H9 (cell line): ENCODE data around the gene CMTM7. TPM values are rescaled to one million over a fixed set of nuclear protein-coding genes. Genes with fewer than 3 reads are reported as not detected.

Source experiments
- DNase-seq: peaks from one replicate; pipeline ENCODE4 v3.0.0-alpha.2; 2017
- H2AFZ ChIP-seq: one replicate; pipeline ENCODE4 v1.6.1; 2013; ENCODE audit warnings: mild to moderate bottlenecking, low read length, control low read depth, moderate library complexity
- H2AK5ac ChIP-seq: 2 replicates; pipeline ENCODE4 v1.6.1; 2013; ENCODE audit warnings: low read length, control low read depth, mixed read lengths; ENCODE audit not compliant: insufficient read length
- H2BK120ac ChIP-seq: one replicate; pipeline ENCODE4 v1.6.1; 2013; ENCODE audit warnings: low read depth, mild to moderate bottlenecking, low read length, control low read depth, inconsistent platforms; ENCODE audit not compliant: poor library complexity, severe bottlenecking
- H2BK12ac ChIP-seq: 2 replicates; pipeline ENCODE4 v1.6.1; 2013; ENCODE audit warnings: low read length, control low read depth, mixed read lengths, low read depth; ENCODE audit not compliant: insufficient read length
- H2BK15ac ChIP-seq: 2 replicates; pipeline ENCODE4 v1.6.1; 2013; ENCODE audit warnings: low read depth, low read length, control low read depth
- H2BK20ac ChIP-seq: one replicate; pipeline ENCODE4 v1.6.1; 2013; ENCODE audit warnings: low read depth, mild to moderate bottlenecking, low read length, control low read depth, inconsistent platforms; ENCODE audit not compliant: poor library complexity, severe bottlenecking
- H2BK5ac ChIP-seq: 2 replicates; pipeline ENCODE4 v1.6.1; 2013; ENCODE audit warnings: low read length, control low read depth, mixed read lengths; ENCODE audit not compliant: insufficient read length
- H3K14ac ChIP-seq: 2 replicates; pipeline ENCODE4 v1.6.1; 2013; ENCODE audit warnings: low read length, control low read depth; ENCODE audit not compliant: insufficient read depth
- H3K18ac ChIP-seq: 2 replicates; pipeline ENCODE4 v1.6.1; 2013; ENCODE audit warnings: low read depth, mild to moderate bottlenecking, mixed read lengths, low read length, control low read depth; ENCODE audit not compliant: insufficient read length
- H3K23ac ChIP-seq: 2 replicates; pipeline ENCODE4 v1.6.1; 2013; ENCODE audit warnings: low read length, control low read depth, mixed read lengths, low read depth; ENCODE audit not compliant: insufficient read length
- H3K23me2 ChIP-seq: 2 replicates; pipeline ENCODE4 v1.6.1; 2013; ENCODE audit warnings: low read depth, mild to moderate bottlenecking, mixed read lengths, low read length, control low read depth; ENCODE audit not compliant: insufficient read length, poor library complexity, severe bottlenecking
- H3K27ac ChIP-seq: 2 replicates; pipeline ENCODE4 v1.5.1; 2013; ENCODE audit warnings: low read length, control low read depth, mixed read lengths, low read depth; ENCODE audit not compliant: insufficient read length
- H3K27me3 ChIP-seq: 2 replicates; pipeline ENCODE4 v1.6.1; 2013; ENCODE audit warnings: low read length, control low read depth, inconsistent platforms; ENCODE audit not compliant: insufficient read depth
- H3K4ac ChIP-seq: 2 replicates; pipeline ENCODE4 v1.6.1; 2013; ENCODE audit warnings: low read depth, mild to moderate bottlenecking, control low read depth, inconsistent platforms, low read length, moderate library complexity
- H3K4me1 ChIP-seq: 2 replicates; pipeline ENCODE4 v1.6.1; 2013; ENCODE audit warnings: low read length, control low read depth, inconsistent platforms; ENCODE audit not compliant: insufficient read depth
- H3K4me2 ChIP-seq: 2 replicates; pipeline ENCODE4 v1.6.1; 2013; ENCODE audit warnings: low read length, control low read depth, mixed read lengths; ENCODE audit not compliant: insufficient read length, insufficient read depth
- H3K56ac ChIP-seq: 2 replicates; pipeline ENCODE4 v1.6.1; 2013; ENCODE audit warnings: low read depth, mild to moderate bottlenecking, mixed read lengths, low read length, control low read depth; ENCODE audit not compliant: insufficient read length
- H3K79me1 ChIP-seq: 2 replicates; pipeline ENCODE4 v1.6.1; 2013; ENCODE audit warnings: low read depth, mild to moderate bottlenecking, moderate library complexity, low read length, control low read depth, inconsistent platforms; ENCODE audit not compliant: insufficient read depth, poor library complexity, severe bottlenecking
- H3K79me2 ChIP-seq: 2 replicates; pipeline ENCODE4 v1.6.1; 2013; ENCODE audit warnings: low read length, control low read depth, inconsistent platforms; ENCODE audit not compliant: insufficient read depth
- H3K9ac ChIP-seq: 2 replicates; pipeline ENCODE4 v1.6.1; 2013; ENCODE audit warnings: low read length, control low read depth, mixed read lengths; ENCODE audit not compliant: insufficient read length; ENCODE audit errors: extremely low read depth
- H3K9me3 ChIP-seq: one replicate; pipeline ENCODE4 v1.6.1; 2013; ENCODE audit warnings: low read depth, low read length, inconsistent platforms; ENCODE audit not compliant: control insufficient read depth
- H3T11ph ChIP-seq: one replicate; pipeline ENCODE4 v1.6.1; 2013; ENCODE audit warnings: mild to moderate bottlenecking, low read length, control low read depth, inconsistent platforms
- H4K20me1 ChIP-seq: one replicate; pipeline ENCODE4 v1.6.1; 2013; ENCODE audit not compliant: control insufficient read depth, insufficient read length, insufficient read depth
- H4K5ac ChIP-seq: 2 replicates; pipeline ENCODE4 v1.6.1; 2013; ENCODE audit warnings: low read depth, mild to moderate bottlenecking, mixed read lengths, low read length, control low read depth; ENCODE audit not compliant: insufficient read length
- H4K8ac ChIP-seq: replicated peaks from 2 replicates; pipeline ENCODE4 v1.6.1; 2013; ENCODE audit warnings: low read length, control low read depth, mixed read lengths, low read depth; ENCODE audit not compliant: insufficient read length
- H4K91ac ChIP-seq: 2 replicates; pipeline ENCODE4 v1.6.1; 2013; ENCODE audit warnings: low read depth, mild to moderate bottlenecking, moderate library complexity, mixed read lengths, low read length, control low read depth; ENCODE audit not compliant: insufficient read length
- H3K27ac Mint-ChIP-seq, 3 experiments: 2 replicates in 2 of 3; 3 replicates in 1 of 3; pipeline ENCODE4 v1.8.0; 2020 to 2021; ENCODE audit warnings: mixed read lengths in 3 of 3, mild to moderate bottlenecking in 1 of 3, moderate library complexity in 1 of 3
- H3K27me3 Mint-ChIP-seq: 2 replicates; pipeline ENCODE4 v1.8.0; 2021; ENCODE audit warnings: low read depth, mild to moderate bottlenecking, moderate library complexity, mixed read lengths
- H3K36me3 Mint-ChIP-seq, 3 experiments: 2 replicates in 2 of 3; 3 replicates in 1 of 3; pipeline ENCODE4 v1.8.0; 2020 to 2021; ENCODE audit warnings: low read depth in 3 of 3, mixed read lengths in 3 of 3; ENCODE audit not compliant: insufficient read depth in 1 of 3
- H3K4me1 Mint-ChIP-seq, 2 experiments: 2 replicates each; pipeline ENCODE4 v1.8.0; 2020; ENCODE audit warnings: mixed read lengths in 2 of 2
- H3K4me3 Mint-ChIP-seq, 2 experiments: 2 replicates in 1 of 2; 3 replicates in 1 of 2; pipeline ENCODE4 v1.8.0; 2020 to 2021; ENCODE audit warnings: mild to moderate bottlenecking in 2 of 2, mixed read lengths in 2 of 2, moderate library complexity in 1 of 2
- H3K9me3 Mint-ChIP-seq, 2 experiments: 2 replicates in 1 of 2; 3 replicates in 1 of 2; pipeline ENCODE4 v1.8.0; 2020; ENCODE audit warnings: mild to moderate bottlenecking in 2 of 2, mixed read lengths in 2 of 2, moderate library complexity in 1 of 2
- CTCF ChIP-seq: fragments of 200-600 bp; sonication (generic); conservative IDR thresholded peaks from 3 replicates; pipeline ENCODE4 v1.8.0; 2021; ENCODE audit warnings: antibody characterized with exemption, mild to moderate bottlenecking
- WGBS: extraction: QIAGEN DNeasy Blood & Tissue Kit; methylation state at CpG from one replicate; pipeline ENCODE4 v1.1.7; 2013; ENCODE audit warnings: missing lambda C conversion rate, low lambda C conversion rate, mixed read lengths; ENCODE audit not compliant: insufficient read length; ENCODE audit errors: extremely low coverage; 5-methylcytosine and 5-hydroxymethylcytosine counted together
- total RNA-seq: library from RNA; stranded (reverse); gene quantifications from 2 replicates; pipeline ENCODE4 v1.2.1, GENCODE V29; 2021

CMTM7 gene
- total RNA-seq, 1 experiment from 2014 or later, result 23.9 TPM

- Histone ChIP-seq H4K5ac (no peak overlapping the region), H4K91ac (no peak overlapping the region), H2BK20ac (no peak overlapping the region), H3K9ac (no peak overlapping the region), H3K27me3 (no peaks in the 10 kb centered on the region), H3K18ac (peak overlapping the region; percentile 71), H3K23ac (no peak overlapping the region), H2AFZ (no peak overlapping the region), H2BK5ac (no peak overlapping the region), H4K8ac (no peak overlapping the region), H3T11ph (no peak overlapping the region), H3K9me3 (no peaks in the 10 kb centered on the region), H2BK12ac (no peak overlapping the region), H3K79me2 (peaks cover 2% of the 10 kb centered on the region; the same call in 1 of the 2 replicates), H3K4me1 (peaks cover 2% of the 10 kb centered on the region; the same call in 1 of the 2 replicates), H3K56ac (no peak overlapping the region), H2BK120ac (no peak overlapping the region), H3K14ac (peak overlapping the region; percentile 80), H3K23me2 (no peaks in the 10 kb centered on the region), H2BK15ac (no peak overlapping the region), H3K4ac (no peak overlapping the region), H4K20me1 (no peaks in the 10 kb centered on the region), H3K27ac (no peak overlapping the region), H3K4me2 (peak overlapping the region; percentile 53), H3K79me1 (peaks cover 2% of the 10 kb centered on the region), H2AK5ac (no peak overlapping the region)
- no peak for DNase-seq
- H3K9me3 Mint-ChIP-seq, result no peaks in the 10 kb centered on the region; a peak in 1 of 5 replicates
- peaks cover 25 to 26% of the 10 kb centered on the region in 2 experiments for H3K4me1 Mint-ChIP-seq
- peak overlapping the region; percentile 57 to 70 for H3K4me3 Mint-ChIP-seq
- H3K27ac Mint-ChIP-seq, result peak overlapping the region in 1 of 3 experiments; percentile 95; a peak in 3 of 7 replicates
- no peak for TF ChIP-seq CTCF
- peaks cover 0 to 7% (median 2%) of the 10 kb centered on the region in 3 experiments; a peak in 5 of 7 replicates for H3K36me3 Mint-ChIP-seq
- 0 out of 2 replicates have a peak, but pooled peaks cover 1% of the 10 kb centered on the region for H3K27me3 Mint-ChIP-seq
- WGBS, result no CpG with 5 or more reads among the region's 11 CpGs
Measured at GRCh38 chr3:32401126-32401525, 9.5 kb downstream of the CMTM7 start.
